Fibroblast of lung (primary cell): Measurements from ENCODE around the gene HEATR1. TPM values are rescaled to one million over a fixed set of nuclear protein-coding genes. Genes with fewer than 3 reads are reported as not detected.

Experiments used
- DNase-seq, 2 donors: peaks; one replicate each; pipeline versions ENCODE4 v3.0.0 to v3.0.0-alpha.2; 2010; ENCODE audit warnings: low read depth in 2 of 2
- H2AFZ ChIP-seq: 2 replicates; pipeline ENCODE4 v1.5.1; 2012; ENCODE audit warnings: low read length, control low read depth, inconsistent platforms
- H3K27ac ChIP-seq: 2 replicates; pipeline ENCODE4 v1.5.1; 2011; ENCODE audit warnings: low read length, control low read depth; ENCODE audit not compliant: insufficient read depth
- H3K27me3 ChIP-seq: 2 replicates; pipeline ENCODE4 v1.5.1; 2011; ENCODE audit warnings: mild to moderate bottlenecking, low read length; ENCODE audit not compliant: control insufficient read depth, insufficient read depth
- H3K36me3 ChIP-seq: 2 replicates; pipeline ENCODE4 v1.5.1; 2011; ENCODE audit warnings: low read length; ENCODE audit not compliant: control insufficient read depth, insufficient read depth
- H3K4me1 ChIP-seq: 2 replicates; pipeline ENCODE4 v1.5.1; 2011; ENCODE audit warnings: low read length; ENCODE audit not compliant: control insufficient read depth, insufficient read depth; ENCODE audit errors: extremely low read depth
- H3K4me2 ChIP-seq: 2 replicates; pipeline ENCODE4 v1.5.1; 2011; ENCODE audit warnings: low read length, control low read depth; ENCODE audit not compliant: insufficient read depth; ENCODE audit errors: extremely low read depth
- H3K4me3 ChIP-seq, 4 experiments: fragments of 200-600 bp in 1 of 4; sonication (generic) in 1 of 4; replicated peaks in 1 of 4; 2 replicates each; pipeline ENCODE4 v1.5.1; 2011 to 2016; ENCODE audit warnings: low read length in 4 of 4, low read depth in 3 of 4, mild to moderate bottlenecking in 3 of 4, control low read depth in 2 of 4, inconsistent platforms in 1 of 4, mixed read lengths in 1 of 4; ENCODE audit not compliant: insufficient read depth in 1 of 4; ENCODE audit errors: control extremely low read depth in 1 of 4
- H3K79me2 ChIP-seq: 2 replicates; pipeline ENCODE4 v1.5.1; 2012; ENCODE audit warnings: mild to moderate bottlenecking, low read length, inconsistent platforms; ENCODE audit not compliant: control insufficient read depth, insufficient read depth
- H3K9ac ChIP-seq: 2 replicates; pipeline ENCODE4 v1.5.1; 2011; ENCODE audit warnings: mild to moderate bottlenecking, low read length, control low read depth; ENCODE audit not compliant: insufficient read depth
- H3K9me3 ChIP-seq: 2 replicates; pipeline ENCODE4 v1.5.1; 2012; ENCODE audit warnings: low read depth, low read length; ENCODE audit not compliant: control insufficient read depth, insufficient read depth
- H4K20me1 ChIP-seq: 2 replicates; pipeline ENCODE4 v1.5.1; 2011; ENCODE audit warnings: low read length; ENCODE audit not compliant: control insufficient read depth, insufficient read depth; ENCODE audit errors: extremely low read depth
- CTCF ChIP-seq, 2 donors: IDR thresholded peaks in 1 of 2; conservative IDR thresholded peaks in 1 of 2; 1 replicate in 1 of 2; 2 replicates in 1 of 2; pipeline ENCODE4 v1.5.1; 2011 to 2012; ENCODE audit warnings: low read length in 2 of 2, control low read depth in 1 of 2, inconsistent platforms in 1 of 2, low read depth in 1 of 2, mild to moderate bottlenecking in 1 of 2
- EZH2 ChIP-seq: IDR thresholded peaks from 2 replicates; pipeline ENCODE4 v1.5.1; 2012; ENCODE audit warnings: low read length, control low read depth, mild to moderate bottlenecking; ENCODE audit errors: missing control alignments
- polyA plus RNA-seq, 2 donors: library from polyadenylated mRNA; depleted of rRNA in 1 of 2; stranded (reverse) in 1 of 2; unstranded in 1 of 2; fragments of >200 nt; gene quantifications; 2 replicates each; pipeline ENCODE4 v1.2.1, GENCODE V29; 2011 to 2012; ENCODE audit warnings: missing spikeins in 1 of 2
- total RNA-seq: library from RNA; depleted of rRNA; stranded (reverse); fragments of >200 nt; gene quantifications from 2 replicates; pipeline ENCODE4 v1.2.1, GENCODE V29; 2014

Gene HEATR1
- total and polyA plus RNA-seq, 2 donors (not counting 1 experiment from before 2014, with no cell fraction given), result 18.0 to 28.7 TPM

- Histone ChIP-seq H3K36me3 (no peaks in the 10 kb centered on the region), H3K4me3 (peak overlapping the region; percentile 88 to 99 (median 94)), H3K9ac (peak overlapping the region; percentile 72), H3K27ac (peak overlapping the region; percentile 93), H3K4me2 (peak overlapping the region; percentile 86), H3K9me3 (no peaks in the 10 kb centered on the region), H3K79me2 (peaks cover 13% of the 10 kb centered on the region), H3K27me3 (no peaks in the 10 kb centered on the region), H2AFZ (peak overlapping the region; percentile 94), H3K4me1 (no peaks in the 10 kb centered on the region), H4K20me1 (no peaks in the 10 kb centered on the region)
- TF ChIP-seq CTCF (conservative IDR thresholded peaks at IDR 0.05 in 1 of 2, IDR thresholded peaks at IDR 0.05 in 1 of 2; ENCODE audit: low read depth in 1 of 2, low read length in 2 of 2), result no peak
- peak; percentile 80 to 91 for DNase-seq
Measured at GRCh38 chr1:236524142-236524894, 80.0 kb downstream of the HEATR1 start.

- Histone ChIP-seq H2AFZ (peak within 1 kb of the TSS; percentile 94), H3K79me2 (peaks cover 13% of the 10 kb centered on the region), H3K4me1 (no peaks in the 10 kb centered on the region), H3K9me3 (no peaks in the 10 kb centered on the region), H3K4me2 (peak within 1 kb of the TSS; percentile 92), H3K36me3 (no peaks in the 10 kb centered on the region), H3K27me3 (no peaks in the 10 kb centered on the region), H3K27ac (peak within 1 kb of the TSS; percentile 93), H3K9ac (peak within 1 kb of the TSS; percentile 72), H4K20me1 (no peaks in the 10 kb centered on the region), H3K4me3 (peak within 1 kb of the TSS; percentile 88 to 99 (median 94))
- peak; percentile 84 for DNase-seq
- TF ChIP-seq EZH2 (no peak), CTCF (conservative IDR thresholded peaks at IDR 0.05 in 1 of 2, IDR thresholded peaks at IDR 0.05 in 1 of 2; ENCODE audit: low read depth in 1 of 2, low read length in 2 of 2) (no peak)
Measured at GRCh38 chr1:236523704-236524141, 80.6 kb downstream of the HEATR1 start, which contains the start of gene LGALS8. TSS of gene LGALS8 (plus strand) at chr1:236523982. CDS start at chr1:236526071, 2,089 bp downstream.

- peak overlapping the region; percentile 93 for H3K27ac ChIP-seq
- H3K4me2 ChIP-seq, result peak overlapping the region; percentile 92
- H3K36me3 ChIP-seq, result no peaks in the 10 kb centered on the region
- H3K27me3 ChIP-seq, result no peaks in the 10 kb centered on the region
- H3K79me2 ChIP-seq, result peaks cover 13% of the 10 kb centered on the region
- TF ChIP-seq EZH2, result no peak
- H3K9ac ChIP-seq, result peak overlapping the region; percentile 72
- peak overlapping the region; percentile 94 for H2AFZ ChIP-seq
- H3K4me1 ChIP-seq, result no peaks in the 10 kb centered on the region
- H4K20me1 ChIP-seq, result no peaks in the 10 kb centered on the region
- no peak for DNase-seq
- H3K4me3 ChIP-seq, result peak overlapping the region; percentile 88 to 99 (median 94)
- no peaks in the 10 kb centered on the region for H3K9me3 ChIP-seq
Measured at GRCh38 chr1:236522937-236523703, 81.2 kb downstream of the HEATR1 start.
